HepG2 (cell line): Measurements from ENCODE around the gene ESYT1. TPM values are rescaled to one million over a fixed set of nuclear protein-coding genes. Genes with fewer than 3 reads are reported as not detected.

Source experiments
- GABPA ChIP-seq, 2 experiments: IDR thresholded peaks; 2 replicates each; pipeline ENCODE4 v1.6.1; 2011 to 2016; ENCODE audit warnings: low read depth in 2 of 2, low read length in 1 of 2, missing biosample characterization in 1 of 2, missing genetic modification characterization in 1 of 2
- HDAC1 ChIP-seq: sonication (generic); formaldehyde crosslinking; IDR thresholded peaks from 2 replicates; pipeline ENCODE4 v1.5.1; 2020; ENCODE audit warnings: mild to moderate bottlenecking, missing genetic modification reagents
- HNF4A ChIP-seq: sonication (generic); formaldehyde crosslinking; IDR thresholded peaks from 2 replicates; pipeline ENCODE4 v1.4.0; 2020; ENCODE audit warnings: missing genetic modification reagents
- MTF1 ChIP-seq: sonication (generic); formaldehyde crosslinking; IDR thresholded peaks from 2 replicates; pipeline ENCODE4 v1.5.0; 2020; ENCODE audit warnings: missing genetic modification reagents
- ONECUT2 ChIP-seq: sonication (generic); formaldehyde crosslinking; IDR thresholded peaks from 2 replicates; pipeline ENCODE4 v1.4.0; 2020; ENCODE audit warnings: missing genetic modification reagents
- POLR2G ChIP-seq: fragments of 200-400 bp; formaldehyde crosslinking; IDR thresholded peaks from 2 replicates; pipeline ENCODE4 v1.6.1; 2018; ENCODE audit warnings: mild to moderate bottlenecking, low read depth, low read length, moderate library complexity
- REXO4 ChIP-seq: sonication (generic); formaldehyde crosslinking; IDR thresholded peaks from 2 replicates; pipeline ENCODE4 v1.8.0; 2022; ENCODE audit warnings: missing genetic modification reagents, mild to moderate bottlenecking, borderline replicate concordance
- SATB2 ChIP-seq: sonication (generic); formaldehyde crosslinking; IDR thresholded peaks from 2 replicates; pipeline ENCODE4 v1.5.0; 2020; ENCODE audit warnings: missing genetic modification reagents
- SUZ12 ChIP-seq: fragments of 150-350 bp; IDR thresholded peaks from 2 replicates; pipeline ENCODE4 v1.6.1; 2014; ENCODE audit warnings: low read depth, low read length
- ZBTB37 ChIP-seq: sonication (generic); formaldehyde crosslinking; IDR thresholded peaks from 2 replicates; pipeline ENCODE4 v1.4.0; 2020; ENCODE audit warnings: mild to moderate bottlenecking, missing genetic modification reagents
- ZFP91 ChIP-seq: sonication (generic); formaldehyde crosslinking; IDR thresholded peaks from 2 replicates; pipeline ENCODE4 v1.9.0; 2022; ENCODE audit warnings: missing genetic modification reagents, mild to moderate bottlenecking, borderline replicate concordance
- ZFX ChIP-seq: sonication (generic); formaldehyde crosslinking; IDR thresholded peaks from 2 replicates; pipeline ENCODE4 v1.4.0; 2020; ENCODE audit warnings: mild to moderate bottlenecking, low read depth, missing genetic modification reagents, moderate library complexity
- ZNF251 ChIP-seq: sonication (generic); formaldehyde crosslinking; IDR thresholded peaks from 2 replicates; pipeline ENCODE4 v1.9.0; 2021; ENCODE audit warnings: mild to moderate bottlenecking, missing genetic modification reagents
- ZNF530 ChIP-seq: sonication (generic); formaldehyde crosslinking; IDR thresholded peaks from 2 replicates; pipeline ENCODE4 v1.5.0; 2020; ENCODE audit warnings: low read depth, mild to moderate bottlenecking, missing genetic modification reagents
- ZNF549 ChIP-seq: sonication (generic); formaldehyde crosslinking; IDR thresholded peaks from 2 replicates; pipeline ENCODE4 v1.5.0; 2020; ENCODE audit warnings: missing genetic modification reagents
- ZNF576 ChIP-seq: sonication (generic); formaldehyde crosslinking; IDR thresholded peaks from 2 replicates; pipeline ENCODE4 v1.4.0; 2020; ENCODE audit warnings: mild to moderate bottlenecking, missing genetic modification reagents
- ZNF577 ChIP-seq: sonication (generic); formaldehyde crosslinking; IDR thresholded peaks from 2 replicates; pipeline ENCODE4 v1.4.0; 2020; ENCODE audit warnings: mild to moderate bottlenecking, low read depth, missing genetic modification reagents, borderline replicate concordance
- ZNF687 ChIP-seq: sonication (generic); formaldehyde crosslinking; IDR thresholded peaks from 2 replicates; pipeline ENCODE4 v1.5.1; 2020; ENCODE audit warnings: mild to moderate bottlenecking, missing genetic modification reagents, moderate library complexity
- ZNF710 ChIP-seq: sonication (generic); formaldehyde crosslinking; IDR thresholded peaks from 2 replicates; pipeline ENCODE4 v1.5.0; 2020; ENCODE audit warnings: mild to moderate bottlenecking, missing genetic modification reagents, borderline replicate concordance
- ZSCAN25 ChIP-seq: sonication (generic); formaldehyde crosslinking; IDR thresholded peaks from 2 replicates; pipeline ENCODE4 v1.8.0; 2022; ENCODE audit warnings: mild to moderate bottlenecking, missing genetic modification reagents
- polyA plus RNA-seq, 8 experiments: library from polyadenylated mRNA; depleted of rRNA in 3 of 8; stranded (reverse) in 7 of 8; unstranded in 1 of 8; fragments of >200 nt; fragmentation: Illumina TruSeq in 4 of 8; extraction: Trizol in 4 of 8; gene quantifications; 2 replicates each; pipeline versions ENCODE4 v1.2.1 to v1.2.3, GENCODE V29; 2011 to 2016; ENCODE audit warnings: low read depth in 4 of 8, missing spikeins in 1 of 8, mixed read lengths in 1 of 8; ENCODE audit not compliant: insufficient read depth in 1 of 8
- total RNA-seq, 5 experiments: library from RNA; depleted of rRNA; stranded (reverse); fragments of >200 nt; fragmentation: Illumina TruSeq; extraction: Trizol; gene quantifications; 2 replicates each; pipeline ENCODE4 v1.2.3, GENCODE V29; 2016; ENCODE audit warnings: low read depth in 1 of 5

The ESYT1 gene
- total and polyA plus RNA-seq, 2 of the 13 experiments (the other 11 are each of a cell fraction or from before 2014, with no cell fraction given): 66.9 to 71.0 TPM

GRCh38 chr12:56188131-56188777 lies 60.2 kb downstream of the ESYT1 start (continued):
- TF ChIP-seq ZNF687 (CRISPR knock-in tag) (no peak), HNF4A (CRISPR knock-in tag) (0 out of 2 replicates have a peak, but pooled peaks have one; percentile 15), SATB2 (no peak), POLR2G (no peak), SUZ12 (no peak), ZSCAN25 (no peak), MTF1 (no peak), ZNF576 (no peak), ZFX (CRISPR knock-in tag) (0 out of 2 replicates have a peak, but pooled peaks have one; percentile 0), ZFP91 (CRISPR knock-in tag) (no peak), HDAC1 (CRISPR knock-in tag) (0 out of 2 replicates have a peak, but pooled peaks have one; percentile 1), ONECUT2 (CRISPR knock-in tag) (no peak), ZNF251 (no peak), ZNF530 (CRISPR knock-in tag) (no peak), ZNF710 (CRISPR knock-in tag) (no peak), GABPA (IDR thresholded peaks at IDR 0.05; ENCODE audit: low read depth, low read length) (no peak), GABPA (CRISPR knock-in tag; IDR thresholded peaks at IDR 0.05; ENCODE audit: low read depth) (0 out of 2 replicates have a peak, but pooled peaks have one; percentile 13), ZNF577 (CRISPR knock-in tag) (no peak), ZNF549 (CRISPR knock-in tag) (no peak), REXO4 (CRISPR knock-in tag) (no peak), ZBTB37 (CRISPR knock-in tag) (no peak)
